ENCODE results near the gene LCN12. TPM values are rescaled to one million over a fixed set of nuclear protein-coding genes. Genes with fewer than 3 reads are reported as not detected.

The LCN12 gene
- polyA plus RNA-seq, 1 donor from 2014 or later, result 2.9 TPM

DNA sequence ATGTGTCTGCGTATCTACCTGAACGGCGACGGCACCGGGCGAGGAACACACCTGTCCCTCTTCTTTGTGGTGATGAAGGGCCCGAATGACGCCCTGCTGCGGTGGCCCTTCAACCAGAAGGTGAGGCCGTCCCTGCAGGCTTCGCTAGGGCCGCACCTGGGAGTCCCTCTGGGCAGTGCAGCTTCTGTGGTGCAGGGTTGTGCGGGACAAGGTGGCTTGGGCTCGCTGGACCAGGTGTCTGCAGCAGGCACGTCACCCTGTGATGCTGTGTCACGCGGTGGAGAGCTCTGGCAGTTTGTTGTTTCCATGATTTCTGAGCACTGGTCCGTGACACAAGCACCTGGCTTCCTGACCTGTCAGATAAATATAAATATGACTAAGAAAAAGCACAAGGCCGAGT, 28.2 kb upstream of the LCN12 start:
- no peaks in the 10 kb centered on the region for H3K36me3 ChIP-seq (ENCODE audit: insufficient read depth, low read length)
- no peaks in the 10 kb centered on the region for H3K27me3 ChIP-seq (ENCODE audit: insufficient read depth, low read depth, low read length)
- no peaks in the 10 kb centered on the region for H3K9me2 ChIP-seq (ENCODE audit: insufficient read depth, low read length)
- no peaks in the 10 kb centered on the region for H4K20me1 ChIP-seq (ENCODE audit: insufficient read depth)
- no peak overlapping the region for H3K4me2 ChIP-seq (ENCODE audit: low read length)
- no peaks in the 10 kb centered on the region for H3F3A ChIP-seq (ENCODE audit: insufficient read depth, low read length, poor library complexity, severe bottlenecking)
- TF ChIP-seq EZH2 (IDR thresholded peaks at IDR 0.05; ENCODE audit: borderline replicate concordance, insufficient read depth, low read length, poor library complexity, severe bottlenecking) (no peak), POLR2AphosphoS5 (IDR thresholded peaks at IDR 0.05) (no peak), SMC3 (conservative IDR thresholded peaks at IDR 0.05; ENCODE audit: poor library complexity) (no peak), EP300 (conservative IDR thresholded peaks at IDR 0.05; ENCODE audit: poor library complexity, severe bottlenecking) (no peak), TAF1 (IDR thresholded peaks at IDR 0.05; ENCODE audit: low read depth) (no peak), RAD21 (conservative IDR thresholded peaks at IDR 0.05) (no peak), MXI1 (conservative IDR thresholded peaks at IDR 0.05; ENCODE audit: poor library complexity, severe bottlenecking) (no peak)
- TF ChIP-seq, protein P1, sequence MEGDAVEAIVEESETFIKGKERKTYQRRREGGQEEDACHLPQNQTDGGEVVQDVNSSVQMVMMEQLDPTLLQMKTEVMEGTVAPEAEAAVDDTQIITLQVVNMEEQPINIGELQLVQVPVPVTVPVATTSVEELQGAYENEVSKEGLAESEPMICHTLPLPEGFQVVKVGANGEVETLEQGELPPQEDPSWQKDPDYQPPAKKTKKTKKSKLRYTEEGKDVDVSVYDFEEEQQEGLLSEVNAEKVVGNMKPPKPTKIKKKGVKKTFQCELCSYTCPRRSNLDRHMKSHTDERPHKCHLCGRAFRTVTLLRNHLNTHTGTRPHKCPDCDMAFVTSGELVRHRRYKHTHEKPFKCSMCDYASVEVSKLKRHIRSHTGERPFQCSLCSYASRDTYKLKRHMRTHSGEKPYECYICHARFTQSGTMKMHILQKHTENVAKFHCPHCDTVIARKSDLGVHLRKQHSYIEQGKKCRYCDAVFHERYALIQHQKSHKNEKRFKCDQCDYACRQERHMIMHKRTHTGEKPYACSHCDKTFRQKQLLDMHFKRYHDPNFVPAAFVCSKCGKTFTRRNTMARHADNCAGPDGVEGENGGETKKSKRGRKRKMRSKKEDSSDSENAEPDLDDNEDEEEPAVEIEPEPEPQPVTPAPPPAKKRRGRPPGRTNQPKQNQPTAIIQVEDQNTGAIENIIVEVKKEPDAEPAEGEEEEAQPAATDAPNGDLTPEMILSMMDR (IDR thresholded peaks at IDR 0.05; ENCODE audit: poor library complexity, severe bottlenecking), result no peak
- TF ChIP-seq, protein P2, sequence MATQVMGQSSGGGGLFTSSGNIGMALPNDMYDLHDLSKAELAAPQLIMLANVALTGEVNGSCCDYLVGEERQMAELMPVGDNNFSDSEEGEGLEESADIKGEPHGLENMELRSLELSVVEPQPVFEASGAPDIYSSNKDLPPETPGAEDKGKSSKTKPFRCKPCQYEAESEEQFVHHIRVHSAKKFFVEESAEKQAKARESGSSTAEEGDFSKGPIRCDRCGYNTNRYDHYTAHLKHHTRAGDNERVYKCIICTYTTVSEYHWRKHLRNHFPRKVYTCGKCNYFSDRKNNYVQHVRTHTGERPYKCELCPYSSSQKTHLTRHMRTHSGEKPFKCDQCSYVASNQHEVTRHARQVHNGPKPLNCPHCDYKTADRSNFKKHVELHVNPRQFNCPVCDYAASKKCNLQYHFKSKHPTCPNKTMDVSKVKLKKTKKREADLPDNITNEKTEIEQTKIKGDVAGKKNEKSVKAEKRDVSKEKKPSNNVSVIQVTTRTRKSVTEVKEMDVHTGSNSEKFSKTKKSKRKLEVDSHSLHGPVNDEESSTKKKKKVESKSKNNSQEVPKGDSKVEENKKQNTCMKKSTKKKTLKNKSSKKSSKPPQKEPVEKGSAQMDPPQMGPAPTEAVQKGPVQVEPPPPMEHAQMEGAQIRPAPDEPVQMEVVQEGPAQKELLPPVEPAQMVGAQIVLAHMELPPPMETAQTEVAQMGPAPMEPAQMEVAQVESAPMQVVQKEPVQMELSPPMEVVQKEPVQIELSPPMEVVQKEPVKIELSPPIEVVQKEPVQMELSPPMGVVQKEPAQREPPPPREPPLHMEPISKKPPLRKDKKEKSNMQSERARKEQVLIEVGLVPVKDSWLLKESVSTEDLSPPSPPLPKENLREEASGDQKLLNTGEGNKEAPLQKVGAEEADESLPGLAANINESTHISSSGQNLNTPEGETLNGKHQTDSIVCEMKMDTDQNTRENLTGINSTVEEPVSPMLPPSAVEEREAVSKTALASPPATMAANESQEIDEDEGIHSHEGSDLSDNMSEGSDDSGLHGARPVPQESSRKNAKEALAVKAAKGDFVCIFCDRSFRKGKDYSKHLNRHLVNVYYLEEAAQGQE (IDR thresholded peaks at IDR 0.05; ENCODE audit: borderline replicate concordance), result no peak
- no peak overlapping the region for H3K27ac ChIP-seq (ENCODE audit: low read length)
- H3K4me3 ChIP-seq (ENCODE audit: low read length), result no peak overlapping the region
- H3K9ac ChIP-seq (ENCODE audit: low read length), result no peak overlapping the region
- no peaks in the 10 kb centered on the region for H3K9me3 ChIP-seq (ENCODE audit: low read length)
- no peaks in the 10 kb centered on the region for H3K79me2 ChIP-seq (replicated peaks; ENCODE audit: insufficient read depth, low read length)
- H2AFZ ChIP-seq (ENCODE audit: low read depth, low read length), result no peak overlapping the region

DNA sequence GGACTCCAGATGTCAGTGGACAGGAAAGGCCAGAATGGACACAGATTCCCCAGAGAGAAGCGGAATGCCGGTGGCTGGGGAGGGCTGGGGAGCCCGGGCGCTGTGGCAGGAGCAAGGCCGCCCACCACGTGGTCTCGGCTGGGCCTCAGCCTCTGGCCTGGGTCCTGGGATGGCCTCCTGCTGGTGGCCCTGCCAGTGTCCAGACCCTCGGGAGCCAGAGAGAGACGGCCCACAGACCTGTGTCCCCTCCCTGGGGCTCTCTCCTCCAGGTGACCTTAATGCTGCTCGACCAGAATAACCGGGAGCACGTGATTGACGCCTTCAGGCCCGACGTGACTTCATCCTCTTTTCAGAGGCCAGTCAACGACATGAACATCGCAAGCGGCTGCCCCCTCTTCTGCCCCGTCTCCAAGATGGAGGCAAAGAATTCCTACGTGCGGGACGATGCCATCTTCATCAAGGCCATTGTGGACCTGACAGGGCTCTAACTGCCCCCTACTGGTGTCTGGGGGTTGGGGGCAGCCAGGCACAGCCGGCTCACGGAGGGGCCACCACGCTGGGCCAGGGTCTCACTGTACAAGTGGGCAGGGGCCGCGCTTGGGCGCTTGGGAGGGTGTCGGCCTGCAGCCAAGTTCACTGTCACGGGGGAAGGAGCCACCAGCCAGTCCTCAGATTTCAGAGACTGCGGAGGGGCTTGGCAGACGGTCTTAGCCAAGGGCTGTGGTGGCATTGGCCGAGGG, 26.5 kb upstream of the LCN12 start:
- H3F3A ChIP-seq (ENCODE audit: insufficient read depth, low read length, poor library complexity, severe bottlenecking), result no peaks in the 10 kb centered on the region
- no peaks in the 10 kb centered on the region for H4K20me1 ChIP-seq (ENCODE audit: insufficient read depth)
- TF ChIP-seq, protein P1 (IDR thresholded peaks at IDR 0.05; ENCODE audit: poor library complexity, severe bottlenecking), result no peak
- TF ChIP-seq SMC3 (conservative IDR thresholded peaks at IDR 0.05; ENCODE audit: poor library complexity) (no peak), EP300 (conservative IDR thresholded peaks at IDR 0.05; ENCODE audit: poor library complexity, severe bottlenecking) (no peak), MXI1 (conservative IDR thresholded peaks at IDR 0.05; ENCODE audit: poor library complexity, severe bottlenecking) (no peak), POLR2AphosphoS5 (IDR thresholded peaks at IDR 0.05) (no peak), TAF1 (IDR thresholded peaks at IDR 0.05; ENCODE audit: low read depth) (no peak), EZH2 (IDR thresholded peaks at IDR 0.05; ENCODE audit: borderline replicate concordance, insufficient read depth, low read length, poor library complexity, severe bottlenecking) (no peak), RAD21 (conservative IDR thresholded peaks at IDR 0.05) (no peak)
- TF ChIP-seq, protein P2 (IDR thresholded peaks at IDR 0.05; ENCODE audit: borderline replicate concordance), result no peak
- no peak overlapping the region for H3K4me2 ChIP-seq (ENCODE audit: low read length)
- H3K27ac ChIP-seq (ENCODE audit: low read length), result no peak overlapping the region
- no peak overlapping the region for H3K9ac ChIP-seq (ENCODE audit: low read length)
- no peaks in the 10 kb centered on the region for H3K9me3 ChIP-seq (ENCODE audit: low read length)
- H2AFZ ChIP-seq (ENCODE audit: low read depth, low read length), result no peak overlapping the region
- no peaks in the 10 kb centered on the region for H3K79me2 ChIP-seq (replicated peaks; ENCODE audit: insufficient read depth, low read length)
- no peaks in the 10 kb centered on the region for H3K27me3 ChIP-seq (ENCODE audit: insufficient read depth, low read depth, low read length)
- H3K9me2 ChIP-seq (ENCODE audit: insufficient read depth, low read length), result no peaks in the 10 kb centered on the region
- no peaks in the 10 kb centered on the region for H3K36me3 ChIP-seq (ENCODE audit: insufficient read depth, low read length)
- H3K4me3 ChIP-seq (ENCODE audit: low read length), result no peak overlapping the region

Measured in neural cell (in vitro differentiated cells).